ENCODE data around the gene CDH4. TPM values are rescaled to one million over a fixed set of nuclear protein-coding genes. Genes with fewer than 3 reads are reported as not detected.

CDH4 gene
- total and polyA plus RNA-seq, 9 of the 15 experiments (the other 6 are each of a cell fraction or from before 2014, with no cell fraction given): 0.04 TPM; not detected in 8

- no peak overlapping the region for H3K4me3 ChIP-seq
- WGBS (ENCODE audit: insufficient coverage, low coverage, missing lambda C conversion rate): under 1% methylated on average over 13 of the region's 13 CpGs
- H3K9ac ChIP-seq (ENCODE audit: insufficient read depth in 1 of 2, low read depth in 2 of 2, low read length in 2 of 2): no peak overlapping the region
- H3K9me1 ChIP-seq (ENCODE audit: control insufficient read depth, insufficient read depth, low read length): no peaks in the 10 kb centered on the region
- H3K36me3 ChIP-seq (ENCODE audit: control insufficient read depth, insufficient read depth, low read length): no peaks in the 10 kb centered on the region
- TF ChIP-seq, protein P1, sequence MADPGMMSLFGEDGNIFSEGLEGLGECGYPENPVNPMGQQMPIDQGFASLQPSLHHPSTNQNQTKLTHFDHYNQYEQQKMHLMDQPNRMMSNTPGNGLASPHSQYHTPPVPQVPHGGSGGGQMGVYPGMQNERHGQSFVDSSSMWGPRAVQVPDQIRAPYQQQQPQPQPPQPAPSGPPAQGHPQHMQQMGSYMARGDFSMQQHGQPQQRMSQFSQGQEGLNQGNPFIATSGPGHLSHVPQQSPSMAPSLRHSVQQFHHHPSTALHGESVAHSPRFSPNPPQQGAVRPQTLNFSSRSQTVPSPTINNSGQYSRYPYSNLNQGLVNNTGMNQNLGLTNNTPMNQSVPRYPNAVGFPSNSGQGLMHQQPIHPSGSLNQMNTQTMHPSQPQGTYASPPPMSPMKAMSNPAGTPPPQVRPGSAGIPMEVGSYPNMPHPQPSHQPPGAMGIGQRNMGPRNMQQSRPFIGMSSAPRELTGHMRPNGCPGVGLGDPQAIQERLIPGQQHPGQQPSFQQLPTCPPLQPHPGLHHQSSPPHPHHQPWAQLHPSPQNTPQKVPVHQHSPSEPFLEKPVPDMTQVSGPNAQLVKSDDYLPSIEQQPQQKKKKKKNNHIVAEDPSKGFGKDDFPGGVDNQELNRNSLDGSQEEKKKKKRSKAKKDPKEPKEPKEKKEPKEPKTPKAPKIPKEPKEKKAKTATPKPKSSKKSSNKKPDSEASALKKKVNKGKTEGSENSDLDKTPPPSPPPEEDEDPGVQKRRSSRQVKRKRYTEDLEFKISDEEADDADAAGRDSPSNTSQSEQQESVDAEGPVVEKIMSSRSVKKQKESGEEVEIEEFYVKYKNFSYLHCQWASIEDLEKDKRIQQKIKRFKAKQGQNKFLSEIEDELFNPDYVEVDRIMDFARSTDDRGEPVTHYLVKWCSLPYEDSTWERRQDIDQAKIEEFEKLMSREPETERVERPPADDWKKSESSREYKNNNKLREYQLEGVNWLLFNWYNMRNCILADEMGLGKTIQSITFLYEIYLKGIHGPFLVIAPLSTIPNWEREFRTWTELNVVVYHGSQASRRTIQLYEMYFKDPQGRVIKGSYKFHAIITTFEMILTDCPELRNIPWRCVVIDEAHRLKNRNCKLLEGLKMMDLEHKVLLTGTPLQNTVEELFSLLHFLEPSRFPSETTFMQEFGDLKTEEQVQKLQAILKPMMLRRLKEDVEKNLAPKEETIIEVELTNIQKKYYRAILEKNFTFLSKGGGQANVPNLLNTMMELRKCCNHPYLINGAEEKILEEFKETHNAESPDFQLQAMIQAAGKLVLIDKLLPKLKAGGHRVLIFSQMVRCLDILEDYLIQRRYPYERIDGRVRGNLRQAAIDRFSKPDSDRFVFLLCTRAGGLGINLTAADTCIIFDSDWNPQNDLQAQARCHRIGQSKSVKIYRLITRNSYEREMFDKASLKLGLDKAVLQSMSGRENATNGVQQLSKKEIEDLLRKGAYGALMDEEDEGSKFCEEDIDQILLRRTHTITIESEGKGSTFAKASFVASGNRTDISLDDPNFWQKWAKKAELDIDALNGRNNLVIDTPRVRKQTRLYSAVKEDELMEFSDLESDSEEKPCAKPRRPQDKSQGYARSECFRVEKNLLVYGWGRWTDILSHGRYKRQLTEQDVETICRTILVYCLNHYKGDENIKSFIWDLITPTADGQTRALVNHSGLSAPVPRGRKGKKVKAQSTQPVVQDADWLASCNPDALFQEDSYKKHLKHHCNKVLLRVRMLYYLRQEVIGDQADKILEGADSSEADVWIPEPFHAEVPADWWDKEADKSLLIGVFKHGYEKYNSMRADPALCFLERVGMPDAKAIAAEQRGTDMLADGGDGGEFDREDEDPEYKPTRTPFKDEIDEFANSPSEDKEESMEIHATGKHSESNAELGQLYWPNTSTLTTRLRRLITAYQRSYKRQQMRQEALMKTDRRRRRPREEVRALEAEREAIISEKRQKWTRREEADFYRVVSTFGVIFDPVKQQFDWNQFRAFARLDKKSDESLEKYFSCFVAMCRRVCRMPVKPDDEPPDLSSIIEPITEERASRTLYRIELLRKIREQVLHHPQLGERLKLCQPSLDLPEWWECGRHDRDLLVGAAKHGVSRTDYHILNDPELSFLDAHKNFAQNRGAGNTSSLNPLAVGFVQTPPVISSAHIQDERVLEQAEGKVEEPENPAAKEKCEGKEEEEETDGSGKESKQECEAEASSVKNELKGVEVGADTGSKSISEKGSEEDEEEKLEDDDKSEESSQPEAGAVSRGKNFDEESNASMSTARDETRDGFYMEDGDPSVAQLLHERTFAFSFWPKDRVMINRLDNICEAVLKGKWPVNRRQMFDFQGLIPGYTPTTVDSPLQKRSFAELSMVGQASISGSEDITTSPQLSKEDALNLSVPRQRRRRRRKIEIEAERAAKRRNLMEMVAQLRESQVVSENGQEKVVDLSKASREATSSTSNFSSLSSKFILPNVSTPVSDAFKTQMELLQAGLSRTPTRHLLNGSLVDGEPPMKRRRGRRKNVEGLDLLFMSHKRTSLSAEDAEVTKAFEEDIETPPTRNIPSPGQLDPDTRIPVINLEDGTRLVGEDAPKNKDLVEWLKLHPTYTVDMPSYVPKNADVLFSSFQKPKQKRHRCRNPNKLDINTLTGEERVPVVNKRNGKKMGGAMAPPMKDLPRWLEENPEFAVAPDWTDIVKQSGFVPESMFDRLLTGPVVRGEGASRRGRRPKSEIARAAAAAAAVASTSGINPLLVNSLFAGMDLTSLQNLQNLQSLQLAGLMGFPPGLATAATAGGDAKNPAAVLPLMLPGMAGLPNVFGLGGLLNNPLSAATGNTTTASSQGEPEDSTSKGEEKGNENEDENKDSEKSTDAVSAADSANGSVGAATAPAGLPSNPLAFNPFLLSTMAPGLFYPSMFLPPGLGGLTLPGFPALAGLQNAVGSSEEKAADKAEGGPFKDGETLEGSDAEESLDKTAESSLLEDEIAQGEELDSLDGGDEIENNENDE (IDR thresholded peaks at IDR 0.05; ENCODE audit: low read depth, low read length): no peak
- TF ChIP-seq ELK1 (CRISPR knock-in tag; IDR thresholded peaks at IDR 0.05): no peak
- CTCF ChIA-PET (ENCODE audit: low intra/inter-chr PET ratio): no interaction called here
- in situ Hi-C loops (cut with MboI) (no loop called here), intact Hi-C loops (cut with micrococcal nuclease) (no loop called here)
- H3K4me1 ChIP-seq (replicated peaks in 1 of 2; ENCODE audit: control insufficient read depth in 2 of 2, insufficient read depth in 2 of 2, low read length in 2 of 2): peaks cover 0 to 8% of the 10 kb centered on the region in 2 experiments; a peak in 1 of 5 replicates
- no peaks in the 10 kb centered on the region for H3K79me2 ChIP-seq (ENCODE audit: control insufficient read depth, insufficient read depth, low read length)
- POLR2A ChIA-PET: interaction anchor here (1.2 kb wide), 1 partner anchor 20 kb away, joined by 3 read pairs; no protein-coding TSS in a partner anchor
- FAIRE-seq (no peak), DNase-seq (ENCODE audit: extremely low read depth in 1 of 4, low spot score in 3 of 4) (no peak), ATAC-seq (no peak)
- H2AFZ ChIP-seq (ENCODE audit: low read depth, low read length): no peak overlapping the region
- peaks cover 10% of the 10 kb centered on the region; the same call in 1 of the 2 replicates for H4K20me1 ChIP-seq (replicated peaks; ENCODE audit: control insufficient read depth, insufficient read depth, low read length)
- H3K4me2 ChIP-seq (ENCODE audit: insufficient read depth, low read length): no peak overlapping the region
- no peaks in the 10 kb centered on the region for H3K9me3 ChIP-seq (replicated peaks; ENCODE audit: control insufficient read depth, insufficient read depth, low read depth, low read length)
- H3K27ac ChIP-seq (ENCODE audit: extremely low read depth, low read depth, low read length): no peak overlapping the region
- H3K27me3 ChIP-seq (ENCODE audit: control insufficient read depth in 2 of 2, insufficient read depth in 2 of 2, low read length in 2 of 2): peaks cover 56 to 91% of the 10 kb centered on the region in 2 experiments
- no TSS peak for BruUV-seq (replicated peaks)
Observed at GRCh38 chr20:61804752-61805295, 552.8 kb downstream of the CDH4 start.
